Subcutaneous adipose tissue (tissue), 4 donors: ENCODE results near the gene C1orf87. TPM values are rescaled to one million over a fixed set of nuclear protein-coding genes. Genes with fewer than 3 reads are reported as not detected.

Experiments used
- total RNA-seq, 4 donors: library from RNA; depleted of rRNA; stranded (reverse); fragments of >200 nt; gene quantifications; one replicate each; pipeline ENCODE4 v1.1.0, GENCODE V29; 2016
- TF ChIP-seq, protein P1 (sequence below): fragments of 450-650 bp; IDR thresholded peaks from one replicate; pipeline ENCODE4 v1.5.1; 2016; ENCODE audit warnings: low read depth, mild to moderate bottlenecking, control low read depth, antibody characterized with exemption, moderate library complexity

Gene C1orf87
- under 1 TPM in 1 of 4 donors, not detected in 3; 0.68 TPM for total RNA-seq

- TF ChIP-seq, protein P1, sequence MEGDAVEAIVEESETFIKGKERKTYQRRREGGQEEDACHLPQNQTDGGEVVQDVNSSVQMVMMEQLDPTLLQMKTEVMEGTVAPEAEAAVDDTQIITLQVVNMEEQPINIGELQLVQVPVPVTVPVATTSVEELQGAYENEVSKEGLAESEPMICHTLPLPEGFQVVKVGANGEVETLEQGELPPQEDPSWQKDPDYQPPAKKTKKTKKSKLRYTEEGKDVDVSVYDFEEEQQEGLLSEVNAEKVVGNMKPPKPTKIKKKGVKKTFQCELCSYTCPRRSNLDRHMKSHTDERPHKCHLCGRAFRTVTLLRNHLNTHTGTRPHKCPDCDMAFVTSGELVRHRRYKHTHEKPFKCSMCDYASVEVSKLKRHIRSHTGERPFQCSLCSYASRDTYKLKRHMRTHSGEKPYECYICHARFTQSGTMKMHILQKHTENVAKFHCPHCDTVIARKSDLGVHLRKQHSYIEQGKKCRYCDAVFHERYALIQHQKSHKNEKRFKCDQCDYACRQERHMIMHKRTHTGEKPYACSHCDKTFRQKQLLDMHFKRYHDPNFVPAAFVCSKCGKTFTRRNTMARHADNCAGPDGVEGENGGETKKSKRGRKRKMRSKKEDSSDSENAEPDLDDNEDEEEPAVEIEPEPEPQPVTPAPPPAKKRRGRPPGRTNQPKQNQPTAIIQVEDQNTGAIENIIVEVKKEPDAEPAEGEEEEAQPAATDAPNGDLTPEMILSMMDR = no peak
Observed at GRCh38 chr1:60073605-60074278, at the start of gene C1orf87. Gene C1orf87 (minus strand): TSS chr1:60073770. CDS start chr1:60072643, 1,127 bp downstream.

- TF ChIP-seq, protein P1 = no peak
Observed at GRCh38 chr1:60118085-60118484, 44.5 kb upstream of the C1orf87 start.

- TF ChIP-seq, protein P1 = no peak
Observed at GRCh38 chr1:60114745-60115318, 41.3 kb upstream of the C1orf87 start.

DNA sequence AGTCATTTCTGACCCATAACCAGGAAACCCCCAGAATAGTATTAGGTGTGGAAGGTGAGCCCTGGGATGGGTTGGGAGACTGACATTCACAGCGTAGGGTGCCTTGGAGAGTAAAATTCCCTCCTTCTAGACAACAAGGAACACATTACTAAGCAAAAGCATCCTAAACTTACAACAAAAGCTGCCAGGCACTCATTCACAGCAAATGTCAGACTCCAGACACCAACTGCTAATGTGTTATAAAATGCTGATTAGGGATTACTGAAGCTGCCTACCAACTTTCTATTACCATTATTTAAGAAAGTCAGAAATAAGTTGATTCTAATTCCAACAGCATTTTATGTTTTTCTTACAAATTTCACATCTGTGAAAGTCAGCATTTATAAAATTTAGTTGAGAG is 40.0 kb upstream of the C1orf87 start:
- TF ChIP-seq, protein P1 = no peak

DNA sequence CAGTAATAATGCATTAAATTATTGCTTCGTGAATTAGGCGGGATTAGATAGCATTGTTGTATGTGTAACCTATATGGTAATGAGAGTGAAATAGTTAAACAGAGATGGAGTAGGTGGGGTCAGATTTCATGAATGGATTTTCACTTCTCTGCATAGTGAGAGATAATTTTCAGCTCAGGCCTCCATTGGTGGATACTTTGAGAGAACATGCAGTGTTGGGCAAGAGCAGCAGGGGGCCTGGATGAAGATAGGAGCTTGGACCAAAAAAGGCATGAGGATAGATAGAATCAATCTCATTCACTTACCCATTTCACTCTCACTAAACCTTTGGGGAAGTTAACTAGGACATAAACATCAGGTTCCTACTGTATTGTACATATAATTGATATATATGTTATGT is 39.5 kb upstream of the C1orf87 start:
- TF ChIP-seq, protein P1 = no peak

DNA sequence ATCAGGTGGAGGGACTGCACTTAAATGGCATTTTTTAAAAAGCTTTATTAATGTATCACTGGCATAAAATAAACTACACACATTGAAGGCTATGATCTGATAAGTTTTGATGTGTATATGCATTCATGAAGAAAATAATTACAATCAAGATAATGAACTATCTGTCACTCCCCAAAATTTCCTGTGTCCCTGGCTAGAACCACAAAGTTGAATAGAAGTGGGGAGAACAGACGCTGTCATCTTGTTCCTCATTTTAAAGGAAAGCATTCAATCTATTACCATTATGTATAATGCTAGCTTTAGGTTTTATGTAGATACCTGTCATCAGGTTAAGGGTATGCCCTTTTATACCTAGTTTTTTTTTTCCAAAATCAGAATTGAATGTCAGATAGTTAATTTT is 38.1 kb upstream of the C1orf87 start:
- TF ChIP-seq, protein P1 = no peak

DNA sequence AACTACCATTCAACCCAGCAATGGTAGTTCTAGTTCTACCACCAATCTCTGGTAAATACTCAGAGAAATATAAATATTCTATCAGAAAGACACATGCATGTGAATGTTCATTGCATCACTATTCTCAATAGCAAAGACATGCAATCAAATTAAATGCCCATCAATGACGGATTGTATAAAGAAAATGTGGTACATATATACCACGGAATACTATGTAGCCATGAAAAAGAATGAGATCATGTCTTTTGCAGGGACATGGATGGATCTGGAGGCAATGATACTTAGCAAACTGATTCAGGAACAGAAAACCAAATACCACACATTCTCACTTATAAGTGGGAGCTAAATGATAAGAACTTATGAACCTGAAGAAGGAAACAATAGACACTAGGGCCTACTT is 37.5 kb upstream of the C1orf87 start:
- TF ChIP-seq, protein P1 = no peak
